ENCODE measurements around the gene WWOX. TPM values are rescaled to one million over a fixed set of nuclear protein-coding genes. Genes with fewer than 3 reads are reported as not detected.

The WWOX gene
- total RNA-seq, 1 experiment from 2014 or later: 15.6 TPM

- H3K9ac ChIP-seq (ENCODE audit: extremely low read depth, insufficient read length, low read length): no peak overlapping the region
- H3K4me2 ChIP-seq (ENCODE audit: insufficient read depth, insufficient read length, low read length): no peak overlapping the region
- WGBS (ENCODE audit: extremely low coverage, insufficient read length, low lambda C conversion rate): no CpG with 5 or more reads among the region's 6 CpGs
- H3K18ac ChIP-seq (ENCODE audit: insufficient read length, low read depth, low read length): no peak overlapping the region
- no peak overlapping the region for H2BK20ac ChIP-seq (ENCODE audit: low read depth, low read length, poor library complexity, severe bottlenecking)
- no peak overlapping the region for H2AFZ ChIP-seq (ENCODE audit: low read length)
- Mint-ChIP-seq H3K27me3 (ENCODE audit: low read depth) (peaks cover 2% of the 10 kb centered on the region; the same call in 1 of the 2 replicates), H3K36me3 (ENCODE audit: insufficient read depth in 1 of 3, low read depth in 3 of 3) (no peaks in the 10 kb centered on the region), H3K9me3 (no peaks in the 10 kb centered on the region; a peak in 1 of 5 replicates), H3K4me3 (no peak overlapping the region), H3K27ac (no peak overlapping the region), H3K4me1 (peaks cover 26 to 30% of the 10 kb centered on the region in 2 experiments)
- H3K27ac ChIP-seq (ENCODE audit: insufficient read length, low read depth, low read length): no peak overlapping the region
- H3K79me1 ChIP-seq (ENCODE audit: insufficient read depth, low read depth, low read length, poor library complexity, severe bottlenecking): no peaks in the 10 kb centered on the region
- no peak overlapping the region for H3K14ac ChIP-seq (ENCODE audit: insufficient read depth, low read length)
- no peak overlapping the region for H3K4ac ChIP-seq (ENCODE audit: low read depth, low read length)
- no peak overlapping the region for H2BK12ac ChIP-seq (ENCODE audit: insufficient read length, low read depth, low read length)
- no peak overlapping the region for H4K91ac ChIP-seq (ENCODE audit: insufficient read length, low read depth, low read length)
- no peaks in the 10 kb centered on the region for H3K9me3 ChIP-seq (ENCODE audit: control insufficient read depth, low read depth, low read length)
- no peak overlapping the region for H2BK5ac ChIP-seq (ENCODE audit: insufficient read length, low read length)
- no peaks in the 10 kb centered on the region for H3K79me2 ChIP-seq (ENCODE audit: insufficient read depth, low read length)
- no peaks in the 10 kb centered on the region for H3K23me2 ChIP-seq (ENCODE audit: insufficient read length, low read depth, low read length, poor library complexity, severe bottlenecking)
- no peak for TF ChIP-seq CTCF (conservative IDR thresholded peaks at IDR 0.05)
- no peaks in the 10 kb centered on the region; the same call in 1 of the 2 replicates for H3K4me1 ChIP-seq (ENCODE audit: insufficient read depth, low read length)
- no peak overlapping the region for H2BK15ac ChIP-seq (ENCODE audit: low read depth, low read length)
- H4K5ac ChIP-seq (ENCODE audit: insufficient read length, low read depth, low read length): no peak overlapping the region
- no peak overlapping the region for H2BK120ac ChIP-seq (ENCODE audit: low read depth, low read length, poor library complexity, severe bottlenecking)
- H2AK5ac ChIP-seq (ENCODE audit: insufficient read length, low read length): no peak overlapping the region
- no peak overlapping the region for H3K23ac ChIP-seq (ENCODE audit: insufficient read length, low read depth, low read length)
- no peaks in the 10 kb centered on the region for H3K27me3 ChIP-seq (ENCODE audit: insufficient read depth, low read length)
- H4K20me1 ChIP-seq (ENCODE audit: control insufficient read depth, insufficient read depth, insufficient read length): no peaks in the 10 kb centered on the region
- no peak overlapping the region for H4K8ac ChIP-seq (replicated peaks; ENCODE audit: insufficient read length, low read depth, low read length)
- no peak for DNase-seq
- H3T11ph ChIP-seq (ENCODE audit: low read length): no peak overlapping the region
- no peak overlapping the region for H3K56ac ChIP-seq (ENCODE audit: insufficient read length, low read depth, low read length)
These were observed 963.4 kb downstream of the WWOX start for GRCh38 chr16:79062821-79063220.
